ENCODE data around the gene APBB1. TPM values are rescaled to one million over a fixed set of nuclear protein-coding genes. Genes with fewer than 3 reads are reported as not detected.

APBB1 gene
- total RNA-seq, 4 donors from 2014 or later, result 16.2 to 110 (median 38.0) TPM

GRCh38 chr11:6420677-6421076 is 1.8 kb upstream of the APBB1 start:
- H3K36me3 ChIP-seq, result no peaks in the 10 kb centered on the region
- H3K9me3 ChIP-seq, result no peaks in the 10 kb centered on the region
- H3K4me1 ChIP-seq, result peaks cover 0 to 6% of the 10 kb centered on the region in 2 donors
- TF ChIP-seq, protein P1, sequence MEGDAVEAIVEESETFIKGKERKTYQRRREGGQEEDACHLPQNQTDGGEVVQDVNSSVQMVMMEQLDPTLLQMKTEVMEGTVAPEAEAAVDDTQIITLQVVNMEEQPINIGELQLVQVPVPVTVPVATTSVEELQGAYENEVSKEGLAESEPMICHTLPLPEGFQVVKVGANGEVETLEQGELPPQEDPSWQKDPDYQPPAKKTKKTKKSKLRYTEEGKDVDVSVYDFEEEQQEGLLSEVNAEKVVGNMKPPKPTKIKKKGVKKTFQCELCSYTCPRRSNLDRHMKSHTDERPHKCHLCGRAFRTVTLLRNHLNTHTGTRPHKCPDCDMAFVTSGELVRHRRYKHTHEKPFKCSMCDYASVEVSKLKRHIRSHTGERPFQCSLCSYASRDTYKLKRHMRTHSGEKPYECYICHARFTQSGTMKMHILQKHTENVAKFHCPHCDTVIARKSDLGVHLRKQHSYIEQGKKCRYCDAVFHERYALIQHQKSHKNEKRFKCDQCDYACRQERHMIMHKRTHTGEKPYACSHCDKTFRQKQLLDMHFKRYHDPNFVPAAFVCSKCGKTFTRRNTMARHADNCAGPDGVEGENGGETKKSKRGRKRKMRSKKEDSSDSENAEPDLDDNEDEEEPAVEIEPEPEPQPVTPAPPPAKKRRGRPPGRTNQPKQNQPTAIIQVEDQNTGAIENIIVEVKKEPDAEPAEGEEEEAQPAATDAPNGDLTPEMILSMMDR (IDR thresholded peaks at IDR 0.05), result no peak
- no peak for TF ChIP-seq POLR2A (IDR thresholded peaks at IDR 0.05)
- intact Hi-C loops (cut with DNase I; ENCODE audit: low total_unique reads), result no loop called here
- H3K4me3 ChIP-seq, result no peak overlapping the region
- no peak overlapping the region for H3K27ac ChIP-seq
- no peak for DNase-seq
- no peaks in the 10 kb centered on the region for H3K27me3 ChIP-seq

GRCh38 chr11:6418557-6419008 is 311 bp downstream of the APBB1 start:
- Histone ChIP-seq H3K27ac (peak overlapping the region; percentile 94 to 95), H3K4me3 (peak overlapping the region; percentile 71 to 90), H3K36me3 (no peaks in the 10 kb centered on the region), H3K9me3 (no peaks in the 10 kb centered on the region), H3K4me1 (peaks cover 0 to 6% of the 10 kb centered on the region in 2 donors), H3K27me3 (no peaks in the 10 kb centered on the region)
- intact Hi-C loops (cut with DNase I; ENCODE audit: low total_unique reads), result no loop called here
- DNase-seq, result peak in 1 of 2 donors; percentile 40
- no peak for TF ChIP-seq POLR2A (IDR thresholded peaks at IDR 0.05)
- TF ChIP-seq, protein P1 (IDR thresholded peaks at IDR 0.05), result no peak

DNA sequence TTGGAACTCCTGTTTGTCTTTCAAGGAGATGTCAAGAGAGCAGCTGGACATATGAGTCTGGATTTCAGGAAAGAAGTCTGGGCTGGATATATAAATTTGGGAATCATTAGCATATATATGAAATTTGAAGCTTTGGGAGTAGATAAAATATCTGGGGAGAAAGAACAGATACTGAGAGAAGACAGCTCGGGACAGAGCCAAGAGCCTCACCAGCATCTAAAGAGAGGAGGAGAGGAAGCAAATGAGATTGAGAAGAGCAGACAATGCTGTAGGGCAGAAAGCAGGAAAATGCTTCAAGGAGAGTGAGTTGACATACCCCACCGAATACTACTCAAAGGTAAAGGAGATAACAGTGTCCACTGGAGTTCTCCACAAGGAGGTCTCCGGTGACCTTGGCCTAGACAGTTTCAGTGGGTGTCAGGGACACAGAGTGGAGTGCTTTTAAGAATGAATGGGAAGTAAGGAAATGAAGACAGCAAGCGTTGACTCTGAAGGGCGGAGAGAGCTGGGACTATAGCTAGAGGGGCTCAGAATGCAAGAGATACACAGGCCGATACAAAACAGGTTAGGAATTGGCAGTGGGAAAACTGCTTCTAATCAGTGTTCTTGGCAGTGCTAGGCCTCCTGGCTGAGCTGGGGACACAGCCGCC is 862 bp downstream of the APBB1 start:
- Histone ChIP-seq H3K36me3 (no peaks in the 10 kb centered on the region), H3K4me3 (peak overlapping the region; percentile 71 to 90), H3K9me3 (no peaks in the 10 kb centered on the region), H3K27me3 (no peaks in the 10 kb centered on the region), H3K4me1 (peaks cover 0 to 6% of the 10 kb centered on the region in 2 donors), H3K27ac (peak overlapping the region; percentile 94 to 95)
- no peak for DNase-seq
- intact Hi-C loops (cut with DNase I; ENCODE audit: low total_unique reads), result no loop called here
- TF ChIP-seq, protein P1 (IDR thresholded peaks at IDR 0.05), result no peak
- TF ChIP-seq POLR2A (IDR thresholded peaks at IDR 0.05), result no peak

GRCh38 chr11:6415797-6416196 is 3.1 kb downstream of the APBB1 start:
- no peak for DNase-seq
- no peak overlapping the region for H3K4me3 ChIP-seq
- H3K27me3 ChIP-seq, result no peaks in the 10 kb centered on the region
- peak overlapping the region in 1 of 2 donors; percentile 19 for H3K27ac ChIP-seq
- H3K36me3 ChIP-seq, result no peaks in the 10 kb centered on the region
- intact Hi-C loops (cut with DNase I; ENCODE audit: low total_unique reads), result no loop called here
- H3K4me1 ChIP-seq, result peaks cover 0 to 6% of the 10 kb centered on the region in 2 donors
- H3K9me3 ChIP-seq, result no peaks in the 10 kb centered on the region
- TF ChIP-seq, protein P1 (IDR thresholded peaks at IDR 0.05), result no peak
- no peak for TF ChIP-seq POLR2A (IDR thresholded peaks at IDR 0.05)

- no peak for TF ChIP-seq POLR2A (IDR thresholded peaks at IDR 0.05)
- TF ChIP-seq, protein P1 (IDR thresholded peaks at IDR 0.05), result no peak
- Histone ChIP-seq H3K36me3 (no peaks in the 10 kb centered on the region), H3K9me3 (no peaks in the 10 kb centered on the region), H3K4me3 (no peak overlapping the region), H3K27me3 (no peaks in the 10 kb centered on the region), H3K4me1 (peaks cover 0 to 3% of the 10 kb centered on the region in 2 donors), H3K27ac (no peak overlapping the region)
- no peak for DNase-seq
- intact Hi-C loops (cut with DNase I; ENCODE audit: low total_unique reads), result no loop called here
These were observed 4.0 kb downstream of the APBB1 start for GRCh38 chr11:6414874-6415328.
